Liver (tissue), 3 donors: Measurements from ENCODE around the gene ZMYM2.

Source experiments
- ATF3 ChIP-seq: IDR thresholded peaks from 2 replicates; pipeline ENCODE4 v1.6.1; 2016; ENCODE audit warnings: antibody characterized with exemption
- EGR1 ChIP-seq, 2 donors: IDR thresholded peaks; 2 replicates each; pipeline ENCODE4 v1.6.1; 2016 to 2018; ENCODE audit warnings: antibody characterized with exemption in 2 of 2, low read depth in 2 of 2
- FOXA1 ChIP-seq: IDR thresholded peaks from 2 replicates; pipeline ENCODE4 v1.6.1; 2016; ENCODE audit warnings: antibody characterized with exemption
- GABPA ChIP-seq, 2 donors: IDR thresholded peaks in 1 of 2; conservative IDR thresholded peaks in 1 of 2; 2 replicates each; pipeline ENCODE4 v1.6.1; 2016; ENCODE audit warnings: antibody characterized with exemption in 2 of 2, mild to moderate bottlenecking in 1 of 2, moderate library complexity in 1 of 2
- JUND ChIP-seq, 2 donors: IDR thresholded peaks; 2 replicates each; pipeline ENCODE4 v1.6.1; 2016; ENCODE audit warnings: antibody characterized with exemption in 2 of 2
- MAX ChIP-seq: IDR thresholded peaks from 2 replicates; pipeline ENCODE4 v1.6.1; 2016; ENCODE audit warnings: antibody characterized with exemption
- RAD21 ChIP-seq, 2 donors: IDR thresholded peaks; 2 replicates each; pipeline ENCODE4 v1.6.1; 2016; ENCODE audit warnings: antibody characterized with exemption in 2 of 2, mild to moderate bottlenecking in 2 of 2
- REST ChIP-seq: IDR thresholded peaks from 2 replicates; pipeline ENCODE4 v1.6.1; 2016; ENCODE audit warnings: antibody characterized with exemption, mild to moderate bottlenecking
- RXRA ChIP-seq, 2 donors: IDR thresholded peaks; 2 replicates each; pipeline ENCODE4 v1.6.1; 2017 to 2018; ENCODE audit warnings: antibody characterized with exemption in 2 of 2, mild to moderate bottlenecking in 1 of 2
- SP1 ChIP-seq: IDR thresholded peaks from 2 replicates; pipeline ENCODE4 v1.6.1; 2018; ENCODE audit warnings: antibody characterized with exemption, mild to moderate bottlenecking
- TAF1 ChIP-seq: conservative IDR thresholded peaks from 2 replicates; pipeline ENCODE4 v1.6.1; 2016; ENCODE audit warnings: antibody characterized with exemption, mild to moderate bottlenecking
- YY1 ChIP-seq: IDR thresholded peaks from 2 replicates; pipeline ENCODE4 v1.6.1; 2016; ENCODE audit warnings: antibody characterized with exemption, mild to moderate bottlenecking
- TF ChIP-seq, protein P1 (sequence below): fragments of 150-350 bp; IDR thresholded peaks from 2 replicates; pipeline ENCODE4 v1.5.1; 2017; ENCODE audit warnings: improper control_type of control experiment, low read depth, low read length; ENCODE audit not compliant: missing input control
- TF ChIP-seq, protein P2 (sequence below): IDR thresholded peaks from 2 replicates; pipeline ENCODE4 v1.6.1; 2016; ENCODE audit warnings: antibody characterized with exemption
- donor health status: healthy.
- donor health status: healthy.

GRCh38 chr13:20128459-20128931 lies 170.0 kb downstream of the ZMYM2 start:
- TF ChIP-seq, protein P1, sequence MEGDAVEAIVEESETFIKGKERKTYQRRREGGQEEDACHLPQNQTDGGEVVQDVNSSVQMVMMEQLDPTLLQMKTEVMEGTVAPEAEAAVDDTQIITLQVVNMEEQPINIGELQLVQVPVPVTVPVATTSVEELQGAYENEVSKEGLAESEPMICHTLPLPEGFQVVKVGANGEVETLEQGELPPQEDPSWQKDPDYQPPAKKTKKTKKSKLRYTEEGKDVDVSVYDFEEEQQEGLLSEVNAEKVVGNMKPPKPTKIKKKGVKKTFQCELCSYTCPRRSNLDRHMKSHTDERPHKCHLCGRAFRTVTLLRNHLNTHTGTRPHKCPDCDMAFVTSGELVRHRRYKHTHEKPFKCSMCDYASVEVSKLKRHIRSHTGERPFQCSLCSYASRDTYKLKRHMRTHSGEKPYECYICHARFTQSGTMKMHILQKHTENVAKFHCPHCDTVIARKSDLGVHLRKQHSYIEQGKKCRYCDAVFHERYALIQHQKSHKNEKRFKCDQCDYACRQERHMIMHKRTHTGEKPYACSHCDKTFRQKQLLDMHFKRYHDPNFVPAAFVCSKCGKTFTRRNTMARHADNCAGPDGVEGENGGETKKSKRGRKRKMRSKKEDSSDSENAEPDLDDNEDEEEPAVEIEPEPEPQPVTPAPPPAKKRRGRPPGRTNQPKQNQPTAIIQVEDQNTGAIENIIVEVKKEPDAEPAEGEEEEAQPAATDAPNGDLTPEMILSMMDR, result peak; percentile 36
- TF ChIP-seq ATF3, result no peak
- TF ChIP-seq SP1, result no peak
- no peak for TF ChIP-seq MAX
- TF ChIP-seq RAD21 (IDR thresholded peaks at IDR 0.05), result peak; percentile 56 to 61
- TF ChIP-seq EGR1 (IDR thresholded peaks at IDR 0.05; ENCODE audit: low read depth in 2 of 2), result no peak
- no peak for TF ChIP-seq JUND (IDR thresholded peaks at IDR 0.05)
- TF ChIP-seq GABPA (IDR thresholded peaks at IDR 0.05 in 1 of 2, conservative IDR thresholded peaks at IDR 0.05 in 1 of 2), result no peak
- TF ChIP-seq REST, result no peak
- no peak for TF ChIP-seq TAF1
- TF ChIP-seq YY1, result no peak
- TF ChIP-seq, protein P2, sequence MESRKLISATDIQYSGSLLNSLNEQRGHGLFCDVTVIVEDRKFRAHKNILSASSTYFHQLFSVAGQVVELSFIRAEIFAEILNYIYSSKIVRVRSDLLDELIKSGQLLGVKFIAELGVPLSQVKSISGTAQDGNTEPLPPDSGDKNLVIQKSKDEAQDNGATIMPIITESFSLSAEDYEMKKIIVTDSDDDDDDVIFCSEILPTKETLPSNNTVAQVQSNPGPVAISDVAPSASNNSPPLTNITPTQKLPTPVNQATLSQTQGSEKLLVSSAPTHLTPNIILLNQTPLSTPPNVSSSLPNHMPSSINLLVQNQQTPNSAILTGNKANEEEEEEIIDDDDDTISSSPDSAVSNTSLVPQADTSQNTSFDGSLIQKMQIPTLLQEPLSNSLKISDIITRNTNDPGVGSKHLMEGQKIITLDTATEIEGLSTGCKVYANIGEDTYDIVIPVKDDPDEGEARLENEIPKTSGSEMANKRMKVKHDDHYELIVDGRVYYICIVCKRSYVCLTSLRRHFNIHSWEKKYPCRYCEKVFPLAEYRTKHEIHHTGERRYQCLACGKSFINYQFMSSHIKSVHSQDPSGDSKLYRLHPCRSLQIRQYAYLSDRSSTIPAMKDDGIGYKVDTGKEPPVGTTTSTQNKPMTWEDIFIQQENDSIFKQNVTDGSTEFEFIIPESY, result no peak
- TF ChIP-seq RXRA (IDR thresholded peaks at IDR 0.05), result no peak
- no peak for TF ChIP-seq FOXA1
